PC-9 (cell line): ENCODE data around the gene KRTAP5-6.

ENCODE experiments used
- CTCF ChIP-seq: fragments of 200-600 bp; sonication (generic); conservative IDR thresholded peaks from 2 replicates; pipeline ENCODE4 v1.6.1; 2017; ENCODE audit warnings: mixed run types, antibody characterized with exemption, mild to moderate bottlenecking, moderate library complexity
- EZH2 ChIP-seq: fragments of 200-600 bp; sonication (generic); IDR thresholded peaks from 2 replicates; pipeline ENCODE4 v1.8.0; 2017; ENCODE audit warnings: antibody characterized with exemption, low read depth

- TF ChIP-seq CTCF = no peak
- TF ChIP-seq EZH2 = no peak
Observed at GRCh38 chr11:1727096-1727690, 30.2 kb downstream of the KRTAP5-6 start.
